K562 (cell line): ENCODE measurements around the gene ZBTB20.

Source experiments
- CREB1 ChIP-seq, 2 experiments: sonication (generic) in 1 of 2; formaldehyde crosslinking in 1 of 2; IDR thresholded peaks; 2 replicates each; pipeline versions ENCODE4 v1.6.1 to v1.8.0; 2012 to 2022; ENCODE audit warnings: inconsistent platforms in 1 of 2, mild to moderate bottlenecking in 1 of 2, missing genetic modification reagents in 1 of 2, moderate library complexity in 1 of 2
- MBD2 ChIP-seq: sonication (generic); IDR thresholded peaks from 2 replicates; pipeline ENCODE4 v1.6.1; 2016; ENCODE audit warnings: low read depth, borderline replicate concordance
- SMARCC2 ChIP-seq: fragments of 450-650 bp; IDR thresholded peaks from 2 replicates; pipeline ENCODE4 v1.6.1; 2017; ENCODE audit warnings: antibody characterized with exemption, moderate library complexity, mild to moderate bottlenecking, low read depth
- SP1 ChIP-seq: sonication (generic); formaldehyde crosslinking; IDR thresholded peaks from 2 replicates; pipeline ENCODE4 v1.8.1; 2022; ENCODE audit warnings: mild to moderate bottlenecking, missing genetic modification reagents
- TEAD4 ChIP-seq, 2 experiments: sonication (generic) in 1 of 2; formaldehyde crosslinking in 1 of 2; IDR thresholded peaks; 2 replicates each; pipeline versions ENCODE4 v1.6.1 to v1.8.0; 2012 to 2022; ENCODE audit warnings: borderline replicate concordance in 1 of 2, inconsistent platforms in 1 of 2, low read length in 1 of 2, mild to moderate bottlenecking in 1 of 2, missing genetic modification reagents in 1 of 2
- ZNF143 ChIP-seq: sonication (generic); formaldehyde crosslinking; IDR thresholded peaks from 2 replicates; pipeline ENCODE4 v1.9.0; 2022; ENCODE audit warnings: mild to moderate bottlenecking, missing genetic modification reagents
- ZNF274 ChIP-seq: IDR thresholded peaks from 2 replicates; pipeline ENCODE4 v1.6.1; 2011; ENCODE audit warnings: low read depth, mild to moderate bottlenecking, low read length, moderate library complexity, borderline replicate concordance
- ZNF589 ChIP-seq: fragments of 200-800 bp; sonication (Bioruptor generic); IDR thresholded peaks from 2 replicates; pipeline ENCODE4 v1.6.1; 2016; ENCODE audit warnings: low read depth, missing genetic modification characterization, missing compliant biosample characterization
- ZNF740 ChIP-seq, 3 experiments: fragments of 200-800 bp in 1 of 3; sonication (Bioruptor generic) in 1 of 3; sonication (generic) in 1 of 3; formaldehyde crosslinking in 1 of 3; IDR thresholded peaks; 2 replicates each; pipeline versions ENCODE4 v1.6.1 to v1.8.0; 2016 to 2022; ENCODE audit warnings: mild to moderate bottlenecking in 2 of 3, missing compliant biosample characterization in 2 of 3, missing genetic modification characterization in 2 of 3, missing genetic modification reagents in 1 of 3

- no peak for TF ChIP-seq ZNF143 (CRISPR knock-in tag)
- TF ChIP-seq CREB1 (IDR thresholded peaks at IDR 0.05): no peak
- no peak for TF ChIP-seq CREB1 (CRISPR knock-in tag; IDR thresholded peaks at IDR 0.05)
- no peak for TF ChIP-seq TEAD4 (IDR thresholded peaks at IDR 0.05; ENCODE audit: low read length)
- TF ChIP-seq TEAD4 (CRISPR knock-in tag; IDR thresholded peaks at IDR 0.05; ENCODE audit: borderline replicate concordance): no peak
- TF ChIP-seq SMARCC2: no peak
- no peak for TF ChIP-seq ZNF274
- no peak for TF ChIP-seq ZNF740 (CRISPR knock-in tag; IDR thresholded peaks at IDR 0.05)
- no peak for TF ChIP-seq ZNF740 (tag; IDR thresholded peaks at IDR 0.05)
- TF ChIP-seq SP1: no peak
- no peak for TF ChIP-seq ZNF589 (CRISPR knock-in tag)
- no peak for TF ChIP-seq MBD2
Measured at GRCh38 chr3:114697401-114697800, 449.7 kb downstream of the ZBTB20 start.
